H1 (cell line): ENCODE measurements around the gene CADM2.

Experiments used
- EZH2 ChIP-seq: fragments of 200-600 bp; sonication (generic); IDR thresholded peaks from 2 replicates; pipeline ENCODE4 v1.7.1; 2012; ENCODE audit warnings: low read depth, mild to moderate bottlenecking, moderate library complexity, low read length, inconsistent platforms; ENCODE audit not compliant: severe bottlenecking
- SIX5 ChIP-seq: IDR thresholded peaks from 2 replicates; pipeline ENCODE4 v1.6.1; 2011; ENCODE audit warnings: mild to moderate bottlenecking, low read depth, low read length

GRCh38 chr3:84980011-84980410 lies 21.2 kb downstream of the CADM2 start:
- no peak for TF ChIP-seq SIX5
- no peak for TF ChIP-seq EZH2
